Left colon (tissue), 2 donors: Measurements from ENCODE around the gene CLSTN2. TPM values are rescaled to one million over a fixed set of nuclear protein-coding genes. Genes with fewer than 3 reads are reported as not detected.

Source experiments
- ATAC-seq: fragments of 200-7000 bp; cut with Tn5 transposase; one replicate; pipeline ENCODE4 v1.9.1; 2020; ENCODE audit warnings: mild to moderate bottlenecking, moderate library complexity
- DNase-seq, 2 donors: peaks; one replicate each; pipeline ENCODE4 v3.0.0-alpha.2; 2020
- intact Hi-C, 2 donors: fragments of 100-400 bp; cut with DNase I in 1 of 2; cut with micrococcal nuclease in 1 of 2; formaldehyde crosslinking; loops; one replicate each; pipeline versions ENCODE4 v1.11.2 to v1.14.0; 2022; cut with DNase I, micrococcal nuclease
- total RNA-seq, 2 donors: library from RNA; stranded (reverse); fragmentation: NEBNext Ultra II Directional; extraction: Animal tissue kit (Norgen Biotek cat#: 25700); gene quantifications; one replicate each; pipeline ENCODE4 v1.2.1, GENCODE V29; 2021
- donor health status: DM: no; HTN: no; CAD: no.
- donor health status: DM: yes; HTN: yes; CAD: no.

Gene CLSTN2
- total RNA-seq, 2 donors from 2014 or later = 0.98 to 2.4 TPM

DNA sequence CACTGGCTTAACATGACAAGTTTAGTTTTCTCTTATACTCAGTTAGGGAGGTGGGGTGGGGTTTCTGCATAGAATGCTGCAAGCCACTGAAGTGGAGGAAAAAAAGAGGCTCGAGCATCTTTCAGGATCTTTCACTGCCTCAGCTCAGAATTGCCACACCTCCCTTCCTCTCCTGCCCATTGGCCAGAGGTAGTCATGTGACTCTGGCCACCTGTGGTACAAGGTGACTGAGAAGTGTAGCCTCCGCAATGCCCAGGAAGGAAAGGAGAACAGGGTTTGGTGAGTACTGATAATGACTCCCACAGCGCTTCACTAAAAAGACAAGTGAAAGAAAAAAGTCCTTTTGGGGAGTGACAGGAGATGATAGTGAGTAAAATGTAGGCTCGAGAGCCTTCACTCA, 618.6 kb downstream of the CLSTN2 start:
- intact Hi-C loops = no loop called here
- no peak for ATAC-seq
- no peak for DNase-seq

DNA sequence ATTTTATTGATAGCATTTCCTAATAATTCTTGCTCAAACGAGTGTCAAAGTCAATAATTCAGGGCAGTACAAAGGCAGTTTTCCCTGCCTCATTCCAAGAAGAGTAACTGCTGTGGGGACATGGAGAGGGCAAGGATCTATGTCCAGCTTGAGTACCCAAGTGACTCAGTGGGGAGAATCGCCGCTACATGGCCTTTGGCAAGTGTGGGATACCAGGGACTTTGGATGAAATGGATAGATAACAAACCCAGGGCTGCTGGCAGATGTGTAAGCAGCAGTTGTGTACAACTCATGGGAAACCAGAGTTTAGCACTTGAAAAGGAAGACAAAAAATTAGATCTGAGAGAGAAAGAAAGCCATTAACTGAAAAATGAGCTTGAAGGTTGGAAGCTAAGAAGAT, 620.7 kb downstream of the CLSTN2 start:
- intact Hi-C loops = no loop called here
- ATAC-seq (no peak), DNase-seq (no peak)

DNA sequence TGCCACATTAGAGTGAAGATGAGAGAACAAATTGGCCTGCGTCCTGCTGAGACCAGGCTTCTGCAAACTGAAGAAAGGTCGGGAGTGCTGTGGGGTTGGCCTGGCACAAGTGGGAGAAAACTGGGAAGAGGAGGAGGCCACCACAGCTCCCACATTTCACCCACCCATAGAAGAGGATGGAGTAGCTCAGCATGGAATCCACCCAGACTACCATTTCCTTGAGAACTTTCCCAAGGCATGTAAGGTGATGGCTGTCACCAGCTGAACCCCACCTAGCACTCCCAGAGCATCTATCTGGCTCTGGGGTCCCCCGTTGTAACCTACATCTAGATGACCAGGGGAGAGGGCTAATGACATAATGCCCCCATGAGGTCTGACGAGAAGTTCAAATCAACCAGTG, 622.5 kb downstream of the CLSTN2 start:
- intact Hi-C loops = no loop called here
- DNase-seq (no peak), ATAC-seq (no peak)

DNA sequence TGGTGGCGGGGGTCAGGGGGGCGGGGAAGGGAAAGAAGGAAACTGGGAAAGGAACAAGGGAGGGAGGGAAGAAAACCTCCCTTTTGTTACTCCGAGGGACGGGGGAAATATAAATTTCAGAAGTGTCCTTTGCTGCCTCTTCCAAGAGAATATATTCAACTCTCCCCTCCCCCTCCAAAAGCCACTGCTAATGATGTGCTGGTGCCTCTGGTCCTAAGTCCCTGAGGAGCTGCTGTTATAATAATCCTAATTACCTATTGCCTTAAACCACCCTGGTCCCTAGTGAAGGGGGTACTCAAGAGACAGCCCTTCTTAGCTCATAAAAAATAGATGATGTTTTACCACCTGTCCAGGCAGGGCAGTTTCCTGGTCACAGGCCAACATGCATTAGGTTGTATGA, 624.6 kb downstream of the CLSTN2 start:
- ATAC-seq = no peak
- DNase-seq = no peak
- intact Hi-C loops = no loop called here

DNA sequence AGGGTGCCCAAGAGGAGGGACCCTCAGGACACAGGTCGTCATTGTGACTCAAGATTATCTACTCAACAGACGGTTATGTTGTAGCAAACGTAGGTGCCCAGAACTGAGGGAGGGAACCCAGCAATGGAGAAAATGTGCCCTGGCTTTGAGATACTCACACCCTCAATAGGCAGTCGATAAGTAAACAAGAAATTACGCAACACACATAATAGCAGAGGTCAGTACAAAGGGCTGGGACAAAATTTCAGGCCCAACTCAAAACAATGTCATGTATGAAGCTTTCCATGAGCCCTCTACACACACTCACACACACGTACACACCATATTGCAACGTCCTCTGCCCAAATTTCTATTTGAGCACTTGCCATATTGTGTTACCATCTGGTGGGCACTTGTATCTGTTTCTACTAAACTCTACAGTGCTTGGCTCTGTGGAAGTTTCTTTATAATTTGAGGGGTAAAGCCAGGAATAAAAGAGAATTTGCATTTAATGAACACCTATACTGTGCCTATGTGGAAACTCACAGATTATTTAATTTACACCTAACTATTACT, 628.3 kb downstream of the CLSTN2 start:
- no peak for DNase-seq
- intact Hi-C loops = no loop called here
- ATAC-seq = no peak

DNA sequence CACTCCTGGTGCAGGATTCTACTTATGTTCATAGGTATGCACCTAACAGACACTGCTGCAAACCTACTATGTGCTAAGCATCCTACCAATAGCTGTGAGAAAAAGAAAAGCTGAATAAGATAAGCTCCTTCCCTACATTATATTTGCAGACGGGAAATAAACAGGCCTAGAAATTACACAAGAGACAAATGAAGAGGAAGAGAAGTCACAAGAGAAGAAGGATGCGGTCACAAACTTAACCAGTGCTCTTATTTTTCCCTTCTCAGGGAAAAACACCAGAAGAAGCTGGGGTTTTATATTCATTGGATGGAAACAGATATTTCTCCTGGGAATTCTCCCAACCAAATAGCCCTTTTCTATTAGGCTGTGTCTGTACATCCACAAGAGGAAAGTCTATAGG, 633.1 kb downstream of the CLSTN2 start:
- intact Hi-C loops = no loop called here
- DNase-seq (no peak), ATAC-seq (no peak)

DNA sequence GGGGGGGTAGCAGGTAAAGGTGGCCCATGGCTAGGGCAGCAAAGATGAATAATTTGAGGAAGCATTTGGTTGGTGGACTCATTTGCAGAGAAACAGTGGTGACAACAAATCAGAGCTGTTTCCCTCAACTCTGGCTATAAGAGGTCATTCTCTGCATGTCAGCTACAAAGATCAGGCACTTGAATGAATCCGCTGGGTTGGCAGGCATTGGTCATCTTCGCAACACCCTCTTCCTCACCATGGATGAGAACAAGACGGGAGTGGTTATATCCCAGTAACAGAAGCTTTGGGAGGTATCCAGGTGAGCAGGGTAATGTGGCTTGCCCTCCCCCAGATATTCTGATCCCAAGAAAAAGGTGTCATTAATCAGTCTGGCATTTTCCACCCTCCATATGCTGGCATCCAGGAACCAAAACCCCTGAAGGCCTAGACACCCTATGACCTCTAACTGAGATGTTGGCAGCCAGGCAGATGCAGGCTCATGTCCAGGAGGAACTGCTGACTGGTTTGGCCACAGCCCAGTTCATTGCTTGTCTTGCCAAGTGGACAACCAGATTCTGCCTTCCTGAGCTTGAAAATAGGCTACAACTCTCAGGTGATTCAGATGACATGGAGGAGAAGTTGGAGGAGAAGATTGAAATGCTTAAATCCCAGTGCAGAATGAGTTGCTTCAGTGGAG, 634.0 kb downstream of the CLSTN2 start:
- no peak for DNase-seq
- intact Hi-C loops = no loop called here
- no peak for ATAC-seq

DNA sequence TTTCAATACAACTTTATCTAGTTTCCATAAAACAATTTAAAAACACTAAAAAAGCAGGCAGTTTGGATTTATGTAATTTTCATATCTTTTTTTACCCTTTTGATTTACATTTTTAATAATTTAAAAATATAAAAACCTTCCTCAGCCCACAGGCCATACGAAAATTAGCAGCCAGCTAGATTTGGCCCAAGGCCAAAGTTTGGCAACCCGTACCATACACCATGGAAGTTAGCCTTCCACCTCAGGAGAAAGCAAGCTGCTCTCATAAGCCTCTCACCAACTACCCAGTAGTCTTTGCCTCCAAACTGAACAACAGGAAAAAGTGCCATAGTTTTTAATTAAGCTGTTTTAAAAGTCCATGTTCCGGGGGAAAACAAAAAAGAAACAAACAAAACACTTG, 635.6 kb downstream of the CLSTN2 start:
- DNase-seq (no peak), ATAC-seq (no peak)
- intact Hi-C loops = no loop called here

DNA sequence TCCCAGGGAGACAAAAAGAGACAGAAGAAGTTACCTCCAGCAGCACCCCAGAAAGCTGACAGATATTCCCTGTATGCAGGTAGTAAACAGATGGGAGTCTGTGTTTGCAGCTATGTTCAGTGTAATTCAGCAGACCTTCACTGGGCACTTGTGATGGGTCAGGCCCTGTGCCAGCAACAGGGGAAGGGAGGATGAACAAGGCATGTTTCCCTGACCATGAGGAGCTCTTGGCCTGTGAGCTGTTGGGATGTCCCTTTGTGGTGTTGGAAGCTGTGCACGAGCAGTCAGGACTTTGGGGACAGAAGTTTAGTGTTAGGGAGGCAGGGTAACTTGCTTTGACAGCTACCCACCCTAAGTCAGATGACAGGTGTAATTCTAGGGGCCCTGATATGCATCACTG, 636.9 kb downstream of the CLSTN2 start:
- intact Hi-C loops = no loop called here
- no peak for ATAC-seq

DNA sequence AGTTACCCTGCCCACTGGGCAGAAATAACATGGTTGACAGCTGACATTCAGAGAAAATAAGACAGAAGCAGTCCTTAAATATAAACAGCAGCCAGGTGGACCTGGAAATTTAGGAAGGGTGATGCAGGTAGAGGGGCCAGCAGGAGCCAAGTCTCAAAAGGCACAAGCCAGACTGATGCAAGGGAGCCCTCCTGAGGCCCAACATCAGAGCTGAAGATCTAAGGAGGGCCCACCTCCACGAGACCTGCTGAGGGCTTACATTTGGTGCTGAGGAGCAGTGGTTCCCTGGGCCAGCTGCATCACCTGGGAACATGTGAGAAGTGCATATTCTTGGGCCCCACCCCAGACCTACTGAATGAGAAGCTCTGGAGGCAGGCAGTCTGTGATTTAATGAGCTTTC, 637.3 kb downstream of the CLSTN2 start:
- DNase-seq = no peak
- intact Hi-C loops = no loop called here
- ATAC-seq = no peak

More for the DNA sequence above, 636.9 kb downstream of the CLSTN2 start:
- no peak for DNase-seq

DNA sequence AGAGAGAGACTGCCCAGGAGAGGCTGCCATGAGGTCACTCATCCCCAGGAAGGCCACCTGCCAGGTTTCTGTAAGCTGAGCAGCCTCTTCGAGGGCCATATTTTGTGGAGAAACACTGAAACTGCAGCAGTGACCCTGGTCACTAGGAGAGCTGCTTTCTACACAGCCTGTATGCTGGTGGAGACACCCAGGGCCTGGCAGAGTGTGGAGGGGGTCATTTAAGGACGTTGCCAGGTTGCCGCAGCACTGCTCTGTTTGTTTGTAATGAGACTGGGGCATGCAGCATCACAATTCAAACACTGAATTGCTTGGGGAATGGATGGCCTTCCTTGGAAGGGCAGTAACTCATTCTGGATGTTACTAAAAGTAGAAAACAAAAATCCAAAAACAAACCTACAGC, 638.0 kb downstream of the CLSTN2 start:
- intact Hi-C loops = no loop called here
- no peak for DNase-seq
- ATAC-seq = no peak

DNA sequence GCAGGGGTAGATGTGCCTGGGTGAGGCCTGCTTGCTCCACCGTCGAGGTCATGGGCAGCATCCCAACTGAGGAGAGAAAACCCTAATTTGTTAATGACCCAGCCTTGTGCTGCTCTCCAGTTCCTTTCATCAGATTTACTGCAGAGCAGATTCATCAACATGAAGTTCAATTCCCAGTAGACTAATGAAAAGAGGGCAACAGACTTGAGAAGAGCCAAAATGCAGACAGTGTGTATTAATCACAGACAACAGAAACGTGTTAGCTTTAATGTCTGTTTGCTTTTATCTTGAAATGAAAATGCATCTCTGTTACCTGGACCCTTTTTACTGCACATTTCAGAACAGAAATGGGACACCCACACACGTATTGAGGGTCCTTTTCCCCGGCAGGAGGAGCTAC, 639.4 kb downstream of the CLSTN2 start:
- DNase-seq (no peak), ATAC-seq (no peak)
- intact Hi-C loops = no loop called here

DNA sequence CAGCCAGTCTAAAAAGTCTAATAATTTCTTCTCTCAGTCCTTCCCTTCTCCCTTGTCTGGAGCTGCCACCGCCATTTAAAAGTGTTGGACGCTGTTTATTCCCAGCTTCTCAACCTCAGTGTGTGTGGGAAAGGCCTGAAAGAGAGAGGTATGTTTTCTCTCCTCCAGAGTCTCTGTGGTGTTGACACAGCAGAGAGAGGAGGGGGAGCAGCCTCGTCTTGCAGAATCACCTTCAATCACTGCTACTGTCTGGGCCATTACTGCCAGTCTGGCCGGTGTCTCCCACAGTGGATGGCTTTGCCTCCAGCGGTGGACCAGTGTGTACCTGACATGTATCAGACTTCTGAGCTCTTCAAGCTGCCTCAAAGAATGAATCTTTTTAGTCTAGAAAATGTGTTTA, 641.5 kb downstream of the CLSTN2 start:
- ATAC-seq = no peak
- DNase-seq = no peak
- intact Hi-C loops = no loop called here

DNA sequence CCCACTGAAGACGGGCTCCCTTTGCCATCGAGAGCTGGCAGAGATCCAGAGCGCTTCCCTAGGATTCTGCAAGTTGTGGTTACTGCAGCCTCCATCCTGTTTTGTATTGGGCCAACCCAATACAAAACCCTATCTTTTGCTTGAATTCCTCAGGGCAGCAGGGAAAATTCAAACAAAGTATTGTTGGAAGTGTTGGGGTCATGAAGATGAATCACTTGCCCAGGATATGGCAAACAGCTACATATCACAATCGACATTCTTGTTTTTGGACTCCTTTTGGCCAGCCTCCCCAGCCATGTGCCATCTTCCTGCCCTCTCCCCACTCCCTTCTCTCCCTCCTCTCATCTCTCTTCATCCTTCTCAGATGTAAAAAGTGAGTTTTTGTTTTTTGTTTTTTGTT, 642.9 kb downstream of the CLSTN2 start:
- ATAC-seq (no peak), DNase-seq (no peak)
- intact Hi-C loops = no loop called here

DNA sequence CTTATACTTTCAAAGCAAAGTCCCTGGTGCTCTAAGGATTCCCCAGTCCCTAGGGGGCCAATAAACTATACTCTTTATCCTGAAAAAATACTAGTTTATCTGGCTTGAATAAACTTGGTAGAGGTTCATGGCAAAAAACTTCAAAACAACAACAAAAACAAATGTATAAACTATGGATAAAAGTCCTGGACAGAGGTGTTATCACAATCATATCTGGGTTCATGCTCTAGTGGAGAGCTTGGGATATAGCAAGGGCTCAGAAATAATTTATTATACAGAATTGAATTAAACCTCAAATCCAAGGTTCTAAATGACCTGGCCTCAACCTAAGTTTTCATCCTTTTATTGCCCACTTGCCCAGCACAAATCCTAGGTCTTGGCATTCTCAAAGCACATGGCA, 644.3 kb downstream of the CLSTN2 start:
- intact Hi-C loops = no loop called here
- DNase-seq (no peak), ATAC-seq (no peak)

DNA sequence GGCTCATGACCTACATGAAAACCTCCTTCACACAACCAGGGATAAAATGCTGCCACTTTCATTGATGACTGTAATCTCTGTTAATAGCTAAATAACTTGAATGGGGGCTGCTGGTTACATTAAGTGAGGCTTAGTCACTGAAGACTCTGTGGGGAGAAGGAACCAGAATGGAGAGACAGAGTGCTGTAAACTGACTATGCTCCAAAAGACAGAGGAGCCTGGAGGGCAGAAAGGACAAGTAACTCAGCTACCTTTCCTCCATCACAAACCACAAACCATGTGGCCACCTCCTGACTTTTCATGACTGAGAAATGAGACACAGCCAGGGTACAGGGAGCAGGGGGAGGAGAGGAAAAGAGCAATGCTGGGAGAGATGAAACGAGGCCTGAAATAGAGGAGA, 645.8 kb downstream of the CLSTN2 start:
- no peak for ATAC-seq
- no peak for DNase-seq
- intact Hi-C loops = no loop called here

DNA sequence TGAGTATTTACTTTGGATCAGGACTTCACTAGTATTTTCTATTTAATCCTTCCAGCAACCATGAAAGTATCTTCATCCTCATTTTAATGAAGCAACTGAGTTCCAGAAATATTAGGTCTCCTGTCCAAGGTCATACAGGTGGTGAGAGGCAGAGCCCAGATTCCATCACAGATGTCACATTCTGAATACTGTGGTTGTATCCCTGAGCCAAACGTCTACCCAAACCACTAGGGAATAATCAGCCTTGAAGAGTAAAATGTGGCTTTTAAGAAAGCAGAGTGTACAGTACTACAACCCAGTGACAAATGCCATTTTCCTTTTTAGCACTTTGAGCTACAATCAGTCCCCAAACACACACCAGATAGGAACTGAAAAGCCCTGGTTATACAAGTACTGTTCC, 649.6 kb downstream of the CLSTN2 start:
- intact Hi-C loops = no loop called here
- DNase-seq (no peak), ATAC-seq (no peak)

DNA sequence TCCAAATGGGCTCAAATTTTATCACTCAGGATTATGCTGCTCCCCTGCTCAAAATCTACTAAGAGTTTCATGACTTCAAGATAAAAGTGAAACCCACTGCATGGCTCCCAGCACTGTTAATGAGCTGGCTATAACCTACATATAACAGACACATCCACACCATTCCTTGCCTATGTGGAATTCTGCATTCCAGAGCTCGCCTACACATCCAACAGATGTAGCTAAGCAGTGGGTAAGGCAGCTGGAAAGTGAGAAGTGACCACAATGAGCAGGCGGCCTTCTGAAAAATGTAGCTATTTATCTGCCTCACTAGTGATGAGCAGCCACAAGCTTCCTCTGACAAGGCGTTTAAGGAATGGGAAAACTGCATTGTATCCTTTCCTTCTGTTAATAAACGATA, 650.8 kb downstream of the CLSTN2 start:
- intact Hi-C loops = no loop called here
- ATAC-seq (no peak), DNase-seq (no peak)

DNA sequence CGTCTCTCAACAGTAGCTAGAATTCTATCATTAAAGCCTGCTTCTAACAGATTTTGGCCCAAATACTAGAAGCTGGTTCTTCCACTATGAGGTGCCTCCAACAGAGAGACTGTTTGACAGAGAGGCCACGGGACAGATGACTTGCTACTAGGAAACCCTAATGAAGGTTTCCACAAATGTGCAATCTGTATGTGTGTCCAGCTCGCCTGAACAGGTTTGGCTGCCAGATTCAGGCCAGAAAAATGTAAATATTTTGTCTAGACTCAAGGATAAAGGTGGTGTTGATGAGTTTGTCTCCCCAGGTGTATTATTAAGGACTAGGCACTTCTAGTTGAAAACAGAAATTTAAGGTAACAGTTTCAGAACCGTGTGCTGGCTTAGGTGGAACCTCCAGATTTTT, 651.3 kb downstream of the CLSTN2 start:
- DNase-seq = no peak
- ATAC-seq = no peak
- intact Hi-C loops = no loop called here

DNA sequence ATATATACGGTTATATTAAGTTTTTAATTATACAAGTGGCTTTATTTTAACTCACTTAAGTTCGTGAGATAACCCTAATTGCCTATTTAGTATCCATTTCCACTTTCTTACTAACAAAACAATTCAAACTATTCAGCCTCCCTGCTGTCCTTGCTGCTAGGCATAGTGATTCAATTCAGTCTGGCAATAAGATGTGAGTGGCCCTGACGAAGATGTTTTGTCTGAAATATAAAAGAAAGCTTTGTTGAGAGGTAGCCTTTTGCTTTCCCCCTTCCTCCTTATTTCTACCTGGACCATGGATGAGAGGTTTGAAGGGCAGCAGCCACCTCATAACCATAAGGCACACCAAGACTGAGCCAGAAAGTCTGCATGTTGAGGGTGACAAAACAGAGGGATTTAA, 653.6 kb downstream of the CLSTN2 start:
- DNase-seq (no peak), ATAC-seq (no peak)
- intact Hi-C loops = no loop called here

DNA sequence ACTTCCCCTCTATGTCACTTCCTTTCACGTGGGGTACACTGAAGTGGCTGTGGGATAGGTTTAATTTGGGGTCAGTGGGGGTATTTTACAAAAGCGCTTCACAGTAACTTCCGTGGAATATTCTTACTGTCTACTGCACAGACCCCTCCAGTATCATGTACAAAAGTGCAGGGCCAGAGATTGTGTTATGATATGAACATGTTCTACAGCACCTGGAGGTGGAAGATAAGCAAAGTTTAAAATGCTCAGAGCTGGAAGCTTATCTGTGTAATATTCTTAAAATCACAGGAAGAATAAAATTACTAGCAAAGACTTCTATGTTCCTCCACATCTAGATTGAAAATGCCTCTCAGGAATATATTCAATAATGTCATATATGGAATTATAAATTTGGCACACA, 658.8 kb downstream of the CLSTN2 start:
- intact Hi-C loops = no loop called here
- ATAC-seq = no peak
- DNase-seq = no peak
